Measurements from ENCODE around the gene RNF125.

DNA sequence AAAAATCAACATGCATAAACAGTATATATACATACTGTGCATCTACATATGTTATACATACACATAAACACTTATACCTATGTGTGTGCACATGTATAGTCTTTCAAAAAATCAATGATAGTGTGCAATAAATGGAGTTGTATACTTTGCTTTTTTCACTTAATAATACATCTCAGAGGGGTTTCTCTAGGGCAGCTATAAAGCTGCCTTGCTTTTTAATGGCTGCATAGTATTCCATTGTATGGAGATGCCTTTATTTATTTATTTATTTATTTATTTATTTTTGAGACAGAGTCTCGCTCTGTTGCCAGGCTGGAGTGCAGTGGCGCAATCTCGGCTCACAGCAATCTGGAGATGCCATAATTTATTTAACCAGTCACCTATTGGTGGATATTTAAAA is 7.4 kb upstream of the RNF125 start:
- TF ChIP-seq TRIM28 (IDR thresholded peaks at IDR 0.05; ENCODE audit: borderline replicate concordance, low read length) (no peak), ZNF350 (tag by site-specific recombination; IDR thresholded peaks at IDR 0.05) (no peak), ZNF76 (tag by site-specific recombination; IDR thresholded peaks at IDR 0.05; ENCODE audit: borderline replicate concordance, low read depth) (no peak)
- TF ChIP-seq, protein P1, sequence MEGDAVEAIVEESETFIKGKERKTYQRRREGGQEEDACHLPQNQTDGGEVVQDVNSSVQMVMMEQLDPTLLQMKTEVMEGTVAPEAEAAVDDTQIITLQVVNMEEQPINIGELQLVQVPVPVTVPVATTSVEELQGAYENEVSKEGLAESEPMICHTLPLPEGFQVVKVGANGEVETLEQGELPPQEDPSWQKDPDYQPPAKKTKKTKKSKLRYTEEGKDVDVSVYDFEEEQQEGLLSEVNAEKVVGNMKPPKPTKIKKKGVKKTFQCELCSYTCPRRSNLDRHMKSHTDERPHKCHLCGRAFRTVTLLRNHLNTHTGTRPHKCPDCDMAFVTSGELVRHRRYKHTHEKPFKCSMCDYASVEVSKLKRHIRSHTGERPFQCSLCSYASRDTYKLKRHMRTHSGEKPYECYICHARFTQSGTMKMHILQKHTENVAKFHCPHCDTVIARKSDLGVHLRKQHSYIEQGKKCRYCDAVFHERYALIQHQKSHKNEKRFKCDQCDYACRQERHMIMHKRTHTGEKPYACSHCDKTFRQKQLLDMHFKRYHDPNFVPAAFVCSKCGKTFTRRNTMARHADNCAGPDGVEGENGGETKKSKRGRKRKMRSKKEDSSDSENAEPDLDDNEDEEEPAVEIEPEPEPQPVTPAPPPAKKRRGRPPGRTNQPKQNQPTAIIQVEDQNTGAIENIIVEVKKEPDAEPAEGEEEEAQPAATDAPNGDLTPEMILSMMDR (tag by site-specific recombination; IDR thresholded peaks at IDR 0.05) = no peak

Measured in HEK293 (cell line).